Measurements from ENCODE around the gene PTCD1. TPM values are rescaled to one million over a fixed set of nuclear protein-coding genes. Genes with fewer than 3 reads are reported as not detected.

Gene PTCD1
- total and polyA plus RNA-seq, 9 of the 15 experiments (the other 6 are each of a cell fraction or from before 2014, with no cell fraction given) = 0.46 to 17.1 (median 6.2) TPM

GRCh38 chr7:99472561-99473314 lies 34.1 kb upstream of the PTCD1 start, which contains the start of gene ZNF789 (continued):
- TF ChIP-seq KDM5B (IDR thresholded peaks at IDR 0.05; ENCODE audit: insufficient replicate concordance, low read depth, low read length) = peak; percentile 84
- TF ChIP-seq BRF2 (IDR thresholded peaks at IDR 0.05; ENCODE audit: borderline replicate concordance, insufficient read depth, insufficient read length) = no peak
- no peak for TF ChIP-seq MAFF (IDR thresholded peaks at IDR 0.05; ENCODE audit: low read length)
- TF ChIP-seq ZC3H8 (IDR thresholded peaks at IDR 0.05) = no peak
- TF ChIP-seq MIER1 (IDR thresholded peaks at IDR 0.05; ENCODE audit: low read depth) = no peak
- no peak for TF ChIP-seq KLF1 (tag; IDR thresholded peaks at IDR 0.05)
- TF ChIP-seq DPF2 (IDR thresholded peaks at IDR 0.05) = no peak
- no peak; the same call in 1 of the 2 replicates for TF ChIP-seq STAT5A (IDR thresholded peaks at IDR 0.05; ENCODE audit: borderline replicate concordance, low read length)
- no peak for TF ChIP-seq ZNF507 (tag; conservative IDR thresholded peaks at IDR 0.05)
- no peak for TF ChIP-seq NR3C1 (CRISPR knock-in tag; IDR thresholded peaks at IDR 0.05)
- TF ChIP-seq CREBBP (IDR thresholded peaks at IDR 0.05; ENCODE audit: low read depth, low read length) = no peak
- no peak for TF ChIP-seq SRSF1 (IDR thresholded peaks at IDR 0.05; ENCODE audit: low read depth, low read length)
